K562 (cell line): ENCODE measurements around the gene IL5. TPM values are rescaled to one million over a fixed set of nuclear protein-coding genes. Genes with fewer than 3 reads are reported as not detected.

Experiments used
- CREB3L1 ChIP-seq: fragments of 450-650 bp; IDR thresholded peaks from 2 replicates; pipeline ENCODE4 v1.6.1; 2014; ENCODE audit warnings: low read depth, mild to moderate bottlenecking, moderate library complexity, borderline replicate concordance
- ELF4 ChIP-seq: fragments of 450-650 bp; formaldehyde crosslinking; IDR thresholded peaks from 2 replicates; pipeline ENCODE4 v1.4.0; 2022; ENCODE audit warnings: missing genetic modification characterization
- JUND ChIP-seq, 2 experiments: IDR thresholded peaks; 2 replicates in 1 of 2; 3 replicates in 1 of 2; pipeline ENCODE4 v1.6.1; 2011; ENCODE audit warnings: borderline replicate concordance in 2 of 2, low read depth in 2 of 2, low read length in 2 of 2, improper control_type of control experiment in 1 of 2, missing biosample characterization in 1 of 2, missing genetic modification characterization in 1 of 2, missing genetic modification reagents in 1 of 2
- KLF6 ChIP-seq: fragments of 250-450 bp; sonication (Bioruptor Pico); IDR thresholded peaks from 2 replicates; pipeline ENCODE4 v1.4.0; 2020; ENCODE audit warnings: mild to moderate bottlenecking, moderate library complexity, borderline replicate concordance
- ZNF121 ChIP-seq: sonication (generic); formaldehyde crosslinking; conservative IDR thresholded peaks from 2 replicates; pipeline ENCODE4 v1.8.0; 2022; ENCODE audit warnings: missing genetic modification reagents
- ZNF668 ChIP-seq: fragments of 250-450 bp; sonication (Bioruptor Pico); IDR thresholded peaks from 2 replicates; pipeline ENCODE4 v1.8.0; 2022; ENCODE audit warnings: mild to moderate bottlenecking, inconsistent platforms
- ZNF766 ChIP-seq: fragments of 200-800 bp; sonication (Bioruptor generic); conservative IDR thresholded peaks from 2 replicates; pipeline ENCODE4 v1.6.1; 2016; ENCODE audit warnings: missing genetic modification characterization, missing compliant biosample characterization
- polyA plus RNA-seq, 8 experiments: library from polyadenylated mRNA; depleted of rRNA in 4 of 8; stranded (reverse) in 5 of 8; unstranded in 3 of 8; fragments of >200 nt; fragmentation: Nextera tagmentation in 2 of 8; fragmentation: Illumina TruSeq in 1 of 8; extraction: Ambion mirVana in 2 of 8; extraction: Trizol in 1 of 8; gene quantifications; 2 replicates each; pipeline versions ENCODE4 v1.2.1 to v1.2.3, GENCODE V29; 2011 to 2014; ENCODE audit warnings: inconsistent platforms in 1 of 8, missing spikeins in 1 of 8
- total RNA-seq, 7 experiments: library from RNA; depleted of rRNA in 6 of 7; stranded (reverse); fragments of >200 nt in 6 of 7; fragmentation: Illumina TruSeq in 2 of 7; extraction: Trizol in 2 of 7; gene quantifications; 2 replicates each; pipeline versions ENCODE4 v1.2.1 to v1.2.3, GENCODE V29; 2011 to 2021; ENCODE audit warnings: low replicate concordance in 1 of 7

IL5 gene
- total and polyA plus RNA-seq, 9 of the 15 experiments (the other 6 are each of a cell fraction or from before 2014, with no cell fraction given), result 0.44 TPM; not detected in 8

- no peak for TF ChIP-seq JUND (IDR thresholded peaks at IDR 0.05; ENCODE audit: borderline replicate concordance, low read depth, low read length)
- TF ChIP-seq JUND (tag; IDR thresholded peaks at IDR 0.05; ENCODE audit: borderline replicate concordance, low read depth, low read length), result no peak; the same call in 2 of the 3 replicates
- no peak for TF ChIP-seq ZNF766 (CRISPR knock-in tag)
- TF ChIP-seq ZNF121, result peak; percentile 94
- TF ChIP-seq ELF4 (CRISPR knock-in tag), result no peak
- no peak for TF ChIP-seq CREB3L1
- TF ChIP-seq KLF6 (CRISPR knock-in tag), result no peak
- no peak for TF ChIP-seq ZNF668 (CRISPR knock-in tag)
Observed at GRCh38 chr5:132559383-132560060, 16.2 kb upstream of the IL5 start (continued).
